Upper lobe of left lung (tissue), 6 donors: ENCODE measurements around the gene PTBP3. TPM values are rescaled to one million over a fixed set of nuclear protein-coding genes. Genes with fewer than 3 reads are reported as not detected.

Experiments used
- ATAC-seq, 2 donors: fragments of 200-7000 bp; cut with Tn5 transposase; one replicate each; pipeline ENCODE4 v1.9.1; 2022; ENCODE audit warnings: mild to moderate bottlenecking in 2 of 2, moderate library complexity in 2 of 2; ENCODE audit not compliant: low FRiP score in 2 of 2
- DNase-seq, 2 donors: peaks; one replicate each; pipeline ENCODE4 v3.0.0-alpha.2; 2019 to 2020
- H3K27ac ChIP-seq, 4 donors: fragments of 200-600 bp; sonication (generic); one replicate each; pipeline ENCODE4 v1.5.1; 2016 to 2019
- H3K27me3 ChIP-seq, 4 donors: fragments of 200-600 bp; sonication (generic); one replicate each; pipeline ENCODE4 v1.5.1; 2017 to 2019
- H3K36me3 ChIP-seq, 4 donors: fragments of 200-600 bp; sonication (generic); one replicate each; pipeline ENCODE4 v1.5.1; 2016 to 2019
- H3K4me1 ChIP-seq, 4 donors: fragments of 200-600 bp; sonication (generic); one replicate each; pipeline ENCODE4 v1.5.1; 2018 to 2019
- H3K4me3 ChIP-seq, 4 donors: fragments of 200-600 bp; sonication (generic); one replicate each; pipeline ENCODE4 v1.5.1; 2017 to 2019; ENCODE audit warnings: mild to moderate bottlenecking in 2 of 4, moderate library complexity in 1 of 4
- H3K9me3 ChIP-seq, 4 donors: fragments of 200-600 bp; sonication (generic); one replicate each; pipeline ENCODE4 v1.5.1; 2018 to 2019
- EP300 ChIP-seq, 4 donors: sonication (generic); formaldehyde crosslinking; IDR thresholded peaks; one replicate each; pipeline ENCODE4 v1.5.1; 2017; ENCODE audit warnings: antibody characterized with exemption in 4 of 4, control low read depth in 2 of 4
- POLR2A ChIP-seq, 4 donors: fragments of 450-650 bp; IDR thresholded peaks; one replicate each; pipeline ENCODE4 v1.5.1; 2016 to 2017; ENCODE audit warnings: antibody characterized with exemption in 4 of 4, mild to moderate bottlenecking in 2 of 4
- POLR2AphosphoS5 ChIP-seq, 2 donors: sonication (generic); formaldehyde crosslinking; IDR thresholded peaks; one replicate each; pipeline ENCODE4 v1.5.1; 2017; ENCODE audit warnings: antibody characterized with exemption in 2 of 2
- WGBS, 2 donors: methylation state at CpG; one replicate each; pipeline ENCODE4 v1.1.5; 2017 to 2018; 5-methylcytosine and 5-hydroxymethylcytosine counted together
- total RNA-seq, 6 donors: library from RNA; depleted of rRNA in 4 of 6; stranded (reverse); fragments of >200 nt in 4 of 6; gene quantifications; one replicate each; pipeline versions ENCODE4 v1.1.0 to v1.2.1, GENCODE V29; 2016 to 2021
- TF ChIP-seq, protein P1 (sequence below), 6 experiments: fragments of 450-650 bp in 4 of 6; fragments of 200-600 bp in 2 of 6; sonication (generic) in 2 of 6; IDR thresholded peaks; one replicate each; pipeline ENCODE4 v1.5.1; 2016 to 2019; ENCODE audit warnings: antibody characterized with exemption in 6 of 6
- donor health status: DM: no; HTN: no; CAD: no; lungs with moderate emphysema.
- donor health status: DM: no; HTN: yes; CAD: no; lungs with severe emphysema.

Gene PTBP3
- total RNA-seq, 6 donors from 2014 or later = 34.6 to 88.5 (median 74.4) TPM

DNA sequence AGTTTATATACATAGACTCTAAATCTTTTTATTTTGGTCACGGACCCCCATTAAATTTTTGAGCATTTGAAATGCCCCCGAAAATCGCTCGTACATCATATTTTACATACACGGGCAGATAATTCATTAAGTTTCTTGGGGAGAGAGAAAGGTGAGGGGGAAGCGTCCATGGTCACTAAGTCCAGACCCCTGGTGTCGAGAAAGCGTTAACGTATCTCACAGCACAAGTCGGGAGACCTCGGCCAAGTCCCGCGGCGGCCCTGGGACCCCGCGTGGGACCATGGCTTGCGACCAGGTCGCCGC is 794 bp downstream of the PTBP3 start:
- H3K4me1 ChIP-seq = peaks cover 30 to 38% (median 32%) of the 10 kb centered on the region in 4 donors
- WGBS, 2 donors = 0 to 1% methylated on average over 11 to 16 of the region's 19 CpGs

DNA sequence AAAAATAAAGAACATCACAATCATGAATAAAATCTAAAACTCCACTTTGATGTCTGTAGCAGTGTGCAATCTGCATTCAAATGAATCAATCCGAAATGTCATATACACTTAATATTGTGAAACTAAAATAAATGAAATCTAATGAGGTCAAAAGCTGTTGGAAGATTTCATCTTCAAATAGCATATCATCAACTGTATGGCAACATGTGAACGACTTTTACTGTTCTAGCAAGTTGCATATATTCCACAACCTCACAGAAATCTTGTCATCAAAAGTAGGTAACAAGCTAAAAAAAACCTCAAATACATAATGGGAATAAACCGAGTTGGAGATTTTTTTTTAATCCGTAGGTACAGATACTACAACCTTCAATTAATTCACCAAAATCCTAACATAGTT is 1.2 kb downstream of the PTBP3 start:
- H3K36me3 ChIP-seq = no peaks in the 10 kb centered on the region
- TF ChIP-seq EP300 (IDR thresholded peaks at IDR 0.05) (no peak), POLR2AphosphoS5 (IDR thresholded peaks at IDR 0.05) (no peak), POLR2A (IDR thresholded peaks at IDR 0.05) (no peak)
- TF ChIP-seq, protein P1, sequence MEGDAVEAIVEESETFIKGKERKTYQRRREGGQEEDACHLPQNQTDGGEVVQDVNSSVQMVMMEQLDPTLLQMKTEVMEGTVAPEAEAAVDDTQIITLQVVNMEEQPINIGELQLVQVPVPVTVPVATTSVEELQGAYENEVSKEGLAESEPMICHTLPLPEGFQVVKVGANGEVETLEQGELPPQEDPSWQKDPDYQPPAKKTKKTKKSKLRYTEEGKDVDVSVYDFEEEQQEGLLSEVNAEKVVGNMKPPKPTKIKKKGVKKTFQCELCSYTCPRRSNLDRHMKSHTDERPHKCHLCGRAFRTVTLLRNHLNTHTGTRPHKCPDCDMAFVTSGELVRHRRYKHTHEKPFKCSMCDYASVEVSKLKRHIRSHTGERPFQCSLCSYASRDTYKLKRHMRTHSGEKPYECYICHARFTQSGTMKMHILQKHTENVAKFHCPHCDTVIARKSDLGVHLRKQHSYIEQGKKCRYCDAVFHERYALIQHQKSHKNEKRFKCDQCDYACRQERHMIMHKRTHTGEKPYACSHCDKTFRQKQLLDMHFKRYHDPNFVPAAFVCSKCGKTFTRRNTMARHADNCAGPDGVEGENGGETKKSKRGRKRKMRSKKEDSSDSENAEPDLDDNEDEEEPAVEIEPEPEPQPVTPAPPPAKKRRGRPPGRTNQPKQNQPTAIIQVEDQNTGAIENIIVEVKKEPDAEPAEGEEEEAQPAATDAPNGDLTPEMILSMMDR (IDR thresholded peaks at IDR 0.05) = no peak
- 6 to 13% methylated on average over 4 of the region's 4 CpGs for WGBS, 2 donors
- H3K4me1 ChIP-seq = peaks cover 32 to 42% (median 34%) of the 10 kb centered on the region in 4 donors
- H3K27me3 ChIP-seq = no peaks in the 10 kb centered on the region
- DNase-seq (no peak), ATAC-seq (no peak)
- H3K9me3 ChIP-seq = no peaks in the 10 kb centered on the region
- H3K27ac ChIP-seq = peak overlapping the region; percentile 98 to 100 (median 99)
- H3K4me3 ChIP-seq = peak overlapping the region; percentile 86 to 97 (median 91)

More for the DNA sequence above, 794 bp downstream of the PTBP3 start:
- ATAC-seq (no peak), DNase-seq (no peak)
- Histone ChIP-seq H3K9me3 (no peaks in the 10 kb centered on the region), H3K36me3 (no peaks in the 10 kb centered on the region), H3K27ac (peak overlapping the region; percentile 98 to 100 (median 99)), H3K4me3 (peak overlapping the region; percentile 86 to 97 (median 91)), H3K27me3 (no peaks in the 10 kb centered on the region)
- no peak for TF ChIP-seq POLR2AphosphoS5 (IDR thresholded peaks at IDR 0.05)
- no peak for TF ChIP-seq EP300 (IDR thresholded peaks at IDR 0.05)
- TF ChIP-seq POLR2A (IDR thresholded peaks at IDR 0.05) = no peak
- TF ChIP-seq, protein P1 (IDR thresholded peaks at IDR 0.05) = no peak

DNA sequence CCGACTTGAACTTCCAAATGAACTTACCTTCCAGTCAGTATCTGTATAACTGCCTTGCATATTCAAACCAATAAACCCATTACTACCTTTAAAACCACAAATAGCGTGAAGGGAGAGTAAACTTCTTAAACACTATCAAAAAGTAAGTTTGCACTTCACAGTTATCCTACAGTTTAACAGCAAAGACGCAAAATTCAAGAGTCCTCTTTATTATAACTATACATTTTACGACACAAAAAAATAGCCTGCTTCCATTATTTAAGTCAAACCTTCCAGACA is 1.8 kb downstream of the PTBP3 start:
- no peak for ATAC-seq
- WGBS, 2 donors = 47 to 60% methylated on average over 4 of the region's 4 CpGs
- Histone ChIP-seq H3K27ac (peak overlapping the region in 2 of 4 donors; percentile 1 to 100), H3K36me3 (no peaks in the 10 kb centered on the region), H3K4me1 (peaks cover 32 to 42% (median 39%) of the 10 kb centered on the region in 4 donors), H3K27me3 (no peaks in the 10 kb centered on the region), H3K4me3 (peak overlapping the region in 3 of 4 donors; percentile 86 to 97 (median 90)), H3K9me3 (no peaks in the 10 kb centered on the region)
- DNase-seq = no peak
- no peak for TF ChIP-seq POLR2AphosphoS5 (IDR thresholded peaks at IDR 0.05)
- TF ChIP-seq, protein P1 (IDR thresholded peaks at IDR 0.05) = no peak
- TF ChIP-seq POLR2A (IDR thresholded peaks at IDR 0.05) = no peak
- TF ChIP-seq EP300 (IDR thresholded peaks at IDR 0.05) = no peak

DNA sequence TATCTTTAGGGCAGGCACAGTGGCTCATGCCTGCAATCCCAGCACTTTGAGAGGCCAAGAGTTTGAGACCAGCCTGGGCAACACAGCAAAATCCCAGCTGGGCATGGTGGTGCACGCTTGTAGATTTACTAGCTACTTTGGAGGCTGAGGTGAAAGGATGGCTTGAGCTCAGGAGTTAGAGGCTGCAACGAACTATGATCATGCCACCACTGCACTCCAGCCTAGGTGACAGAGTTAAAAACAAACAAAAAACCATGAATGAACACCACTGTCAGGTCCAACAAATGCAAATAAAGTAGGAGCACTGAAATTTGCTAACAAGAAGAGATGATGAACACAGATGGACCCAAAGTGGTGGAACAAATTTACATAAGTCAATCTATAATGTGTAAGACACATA is 4.9 kb downstream of the PTBP3 start:
- Histone ChIP-seq H3K4me1 (peaks cover 28 to 52% (median 45%) of the 10 kb centered on the region in 4 donors), H3K27ac (no peak overlapping the region), H3K4me3 (no peak overlapping the region), H3K9me3 (no peaks in the 10 kb centered on the region), H3K36me3 (no peaks in the 10 kb centered on the region), H3K27me3 (no peaks in the 10 kb centered on the region)
- TF ChIP-seq POLR2A (IDR thresholded peaks at IDR 0.05) (no peak), POLR2AphosphoS5 (IDR thresholded peaks at IDR 0.05) (no peak), EP300 (IDR thresholded peaks at IDR 0.05) (no peak)
- WGBS, 2 donors = 89% methylated on average over 2 of the region's 2 CpGs
- DNase-seq (no peak), ATAC-seq (no peak)

DNA sequence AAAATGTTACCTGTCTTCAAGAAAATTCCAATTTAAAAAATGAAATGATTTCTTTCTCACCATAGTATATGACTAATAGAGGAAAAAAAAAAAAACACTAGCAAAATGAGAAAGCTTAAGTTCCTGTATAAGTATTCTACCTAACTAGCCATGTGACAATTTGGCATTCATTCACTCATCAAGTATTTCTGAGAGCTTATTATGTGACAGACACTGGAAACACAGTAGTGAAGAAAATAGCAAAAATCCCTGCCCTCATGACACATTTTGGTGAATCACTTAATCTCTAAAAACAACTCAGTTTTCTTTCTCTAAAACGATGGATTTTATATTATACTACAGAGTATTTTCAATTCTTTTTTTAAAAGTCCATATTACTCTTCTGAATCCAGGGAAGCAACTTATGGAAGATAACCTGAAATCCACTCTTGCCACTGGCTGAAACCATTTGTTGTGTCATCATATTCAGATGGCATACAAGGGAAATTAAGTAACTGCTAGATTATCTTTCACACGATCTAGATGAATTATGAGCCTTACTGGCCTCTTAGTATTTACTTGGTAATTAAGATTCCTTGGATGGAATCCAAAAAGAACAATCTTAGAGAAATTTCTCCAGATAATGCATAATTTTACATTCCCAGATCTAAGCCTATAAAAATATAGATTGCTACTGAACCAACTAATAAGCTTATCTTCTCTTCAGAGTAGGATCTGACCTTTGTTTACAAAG is 5.5 kb downstream of the PTBP3 start:
- H3K9me3 ChIP-seq = no peaks in the 10 kb centered on the region
- 29 to 33% methylated on average over 2 of the region's 2 CpGs for WGBS, 2 donors
- TF ChIP-seq, protein P1 (IDR thresholded peaks at IDR 0.05) = no peak
- TF ChIP-seq POLR2AphosphoS5 (IDR thresholded peaks at IDR 0.05) (no peak), POLR2A (IDR thresholded peaks at IDR 0.05) (no peak), EP300 (IDR thresholded peaks at IDR 0.05) (no peak)
- H3K27ac ChIP-seq = no peak overlapping the region
- H3K4me3 ChIP-seq = no peak overlapping the region
- DNase-seq (no peak), ATAC-seq (no peak)
- no peaks in the 10 kb centered on the region for H3K27me3 ChIP-seq
- H3K4me1 ChIP-seq = peaks cover 28 to 52% (median 45%) of the 10 kb centered on the region in 4 donors
- H3K36me3 ChIP-seq = no peaks in the 10 kb centered on the region
